ENCODE results near the gene AGBL1. TPM values are rescaled to one million over a fixed set of nuclear protein-coding genes. Genes with fewer than 3 reads are reported as not detected.
"Not testable (repeated sequence)": the region's sequence is repeated elsewhere in the genome, so short reads cannot be mapped to it uniquely, and the experiment has no call there.

Gene AGBL1
- total and polyA plus RNA-seq, 9 donors, result under 0.01 to 0.02 TPM; not detected in 7

DNA sequence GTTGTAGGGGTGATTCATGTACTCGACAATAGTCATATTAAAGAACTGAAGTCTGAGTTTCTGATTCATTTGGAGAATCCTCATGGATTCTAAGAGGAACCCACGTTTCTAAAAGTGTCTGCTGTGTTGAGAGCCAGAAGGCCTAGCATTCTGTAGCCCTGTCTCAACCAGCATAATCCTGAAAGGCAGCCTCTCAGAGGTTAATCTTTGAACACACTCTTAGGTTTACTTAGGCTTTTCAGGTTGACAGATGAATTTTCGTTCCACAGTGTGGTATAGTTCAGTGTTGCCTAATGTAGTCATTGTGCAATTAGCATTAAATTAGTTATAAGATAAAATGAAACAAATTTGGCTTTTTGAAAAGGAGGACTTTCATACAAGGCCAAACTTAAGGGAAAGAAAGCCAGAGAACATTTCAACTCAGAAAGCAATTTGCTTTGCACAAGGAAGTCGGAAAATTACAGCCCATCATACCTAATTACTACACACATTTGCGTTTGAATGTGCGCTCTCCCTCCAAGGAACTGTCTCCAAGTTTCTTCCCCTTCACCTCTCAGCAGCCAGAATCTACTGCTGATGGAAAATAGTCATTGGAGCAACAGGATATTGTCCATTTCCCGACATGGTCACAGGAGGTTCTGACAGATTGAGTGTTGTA, 42.0 kb downstream of the AGBL1 start:
- H3K27me3 ChIP-seq, result no peaks in the 10 kb centered on the region
- TF ChIP-seq, protein P1, sequence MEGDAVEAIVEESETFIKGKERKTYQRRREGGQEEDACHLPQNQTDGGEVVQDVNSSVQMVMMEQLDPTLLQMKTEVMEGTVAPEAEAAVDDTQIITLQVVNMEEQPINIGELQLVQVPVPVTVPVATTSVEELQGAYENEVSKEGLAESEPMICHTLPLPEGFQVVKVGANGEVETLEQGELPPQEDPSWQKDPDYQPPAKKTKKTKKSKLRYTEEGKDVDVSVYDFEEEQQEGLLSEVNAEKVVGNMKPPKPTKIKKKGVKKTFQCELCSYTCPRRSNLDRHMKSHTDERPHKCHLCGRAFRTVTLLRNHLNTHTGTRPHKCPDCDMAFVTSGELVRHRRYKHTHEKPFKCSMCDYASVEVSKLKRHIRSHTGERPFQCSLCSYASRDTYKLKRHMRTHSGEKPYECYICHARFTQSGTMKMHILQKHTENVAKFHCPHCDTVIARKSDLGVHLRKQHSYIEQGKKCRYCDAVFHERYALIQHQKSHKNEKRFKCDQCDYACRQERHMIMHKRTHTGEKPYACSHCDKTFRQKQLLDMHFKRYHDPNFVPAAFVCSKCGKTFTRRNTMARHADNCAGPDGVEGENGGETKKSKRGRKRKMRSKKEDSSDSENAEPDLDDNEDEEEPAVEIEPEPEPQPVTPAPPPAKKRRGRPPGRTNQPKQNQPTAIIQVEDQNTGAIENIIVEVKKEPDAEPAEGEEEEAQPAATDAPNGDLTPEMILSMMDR (IDR thresholded peaks at IDR 0.05), result no peak
- WGBS, 3 donors, result 50 to 57% (median 55%) methylated on average over 7 of the region's 7 CpGs

DNA sequence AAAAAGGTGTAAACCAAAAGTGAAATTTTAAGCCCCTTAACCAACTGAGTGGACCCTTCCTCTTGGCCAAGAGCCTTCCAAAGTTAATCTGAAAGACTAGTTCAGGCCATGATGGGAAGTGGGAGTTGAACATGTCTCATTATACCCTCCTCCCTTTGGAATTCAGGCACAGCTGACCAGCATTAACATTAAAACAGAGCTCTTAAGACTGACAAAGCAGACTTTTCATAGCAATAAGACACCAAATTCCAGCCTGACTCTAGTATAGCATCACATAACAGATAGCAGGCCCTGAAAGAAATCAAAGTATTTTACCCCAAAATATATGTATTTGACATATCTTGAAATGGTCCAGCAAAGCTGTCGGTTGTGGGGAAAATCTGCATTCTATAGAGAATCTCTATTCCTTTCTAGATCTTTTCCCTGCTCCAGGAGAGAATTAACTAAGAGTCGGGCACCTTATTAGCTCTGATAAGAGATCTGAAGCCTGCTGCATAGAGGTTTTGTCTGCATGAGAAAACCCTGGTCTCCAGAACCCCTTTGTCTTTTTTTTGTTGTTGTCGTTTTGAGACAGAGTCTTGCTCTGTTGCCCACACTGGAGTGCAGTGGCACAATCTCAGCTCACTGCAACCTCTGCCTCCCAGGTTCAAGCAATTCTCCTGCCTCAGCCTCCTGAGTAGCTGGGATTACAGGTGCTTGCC, 43.2 kb downstream of the AGBL1 start:
- H3K27me3 ChIP-seq; intact Hi-C loops (cut with DNase I); H3K4me3 ChIP-seq; H3K9me3 ChIP-seq; H3K4me1 ChIP-seq (ENCODE audit: insufficient read depth); DNase-seq; H3K36me3 ChIP-seq; H3K27ac ChIP-seq: not testable (repeated sequence)
- 62 to 69% (median 65%) methylated on average over 3 of the region's 3 CpGs for WGBS, 3 donors

More for the DNA sequence above, 42.0 kb downstream of the AGBL1 start:
- no peaks in the 10 kb centered on the region for H3K4me1 ChIP-seq (ENCODE audit: insufficient read depth)
- no peak overlapping the region for H3K27ac ChIP-seq
- H3K4me3 ChIP-seq, result no peak overlapping the region
- intact Hi-C loops (cut with DNase I), result no loop called here
- H3K9me3 ChIP-seq, result no peaks in the 10 kb centered on the region
- DNase-seq, result no peak
- H3K36me3 ChIP-seq, result no peaks in the 10 kb centered on the region

DNA sequence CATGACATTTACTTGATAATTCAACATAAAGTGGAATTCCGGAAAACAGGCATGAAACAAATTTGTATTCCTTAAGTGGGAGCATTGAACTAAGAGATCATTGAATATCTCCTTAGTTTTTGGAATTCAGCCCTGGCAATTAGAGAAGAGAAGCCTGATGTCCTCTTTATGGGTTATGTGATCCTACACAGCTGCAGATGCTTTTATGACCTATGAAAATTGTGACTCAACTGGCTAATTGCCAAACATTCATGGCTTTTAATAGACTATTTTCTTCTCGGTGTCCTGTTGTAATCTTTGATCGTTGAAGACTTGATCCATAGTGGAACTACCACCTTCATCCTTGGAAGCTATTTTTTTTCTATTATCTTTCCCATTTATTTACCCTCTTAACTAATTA, 46.1 kb downstream of the AGBL1 start:
- intact Hi-C loops (cut with DNase I), result no loop called here
- H3K4me1 ChIP-seq (ENCODE audit: insufficient read depth), result no peaks in the 10 kb centered on the region
- DNase-seq, result no peak
- TF ChIP-seq POLR2A (IDR thresholded peaks at IDR 0.05) (no peak), EP300 (IDR thresholded peaks at IDR 0.05) (no peak)
- TF ChIP-seq, protein P1 (IDR thresholded peaks at IDR 0.05), result no peak
- H3K27me3 ChIP-seq, result no peaks in the 10 kb centered on the region
- no peaks in the 10 kb centered on the region for H3K9me3 ChIP-seq
- 52 to 80% (median 54%) methylated on average over 3 of the region's 3 CpGs for WGBS, 3 donors
- H3K36me3 ChIP-seq, result no peaks in the 10 kb centered on the region
- H3K27ac ChIP-seq, result no peak overlapping the region
- H3K4me3 ChIP-seq, result no peak overlapping the region

DNA sequence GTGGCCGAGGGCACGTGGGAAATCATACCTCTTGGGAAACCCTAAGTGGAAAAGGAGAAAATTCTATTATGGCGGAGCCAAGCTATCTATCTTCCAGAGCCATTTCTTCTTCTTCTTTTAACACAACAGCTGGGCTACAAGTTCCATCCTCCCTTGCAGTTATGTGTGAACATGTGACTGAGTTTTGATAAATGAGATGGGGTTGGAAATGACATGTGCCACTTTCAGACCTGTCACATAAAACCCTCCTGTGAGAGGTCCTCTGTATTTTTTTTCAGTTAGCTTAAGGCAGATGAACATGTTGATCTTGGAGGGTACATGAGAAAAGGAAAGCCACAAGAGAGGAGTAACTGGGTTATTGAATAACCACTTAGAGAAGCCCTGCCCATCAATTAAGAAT, 47.9 kb downstream of the AGBL1 start:
- H3K27ac ChIP-seq, result no peak overlapping the region
- H3K9me3 ChIP-seq, result no peaks in the 10 kb centered on the region
- no peak overlapping the region for H3K4me3 ChIP-seq
- no peaks in the 10 kb centered on the region for H3K36me3 ChIP-seq
- intact Hi-C loops (cut with DNase I), result no loop called here
- DNase-seq, result no peak
- 79 to 90% (median 86%) methylated on average over 3 of the region's 3 CpGs for WGBS, 3 donors
- no peaks in the 10 kb centered on the region for H3K4me1 ChIP-seq (ENCODE audit: insufficient read depth)
- H3K27me3 ChIP-seq, result no peaks in the 10 kb centered on the region
- TF ChIP-seq EP300 (IDR thresholded peaks at IDR 0.05), result no peak
- TF ChIP-seq, protein P1 (IDR thresholded peaks at IDR 0.05), result no peak
- TF ChIP-seq POLR2A (IDR thresholded peaks at IDR 0.05), result no peak

DNA sequence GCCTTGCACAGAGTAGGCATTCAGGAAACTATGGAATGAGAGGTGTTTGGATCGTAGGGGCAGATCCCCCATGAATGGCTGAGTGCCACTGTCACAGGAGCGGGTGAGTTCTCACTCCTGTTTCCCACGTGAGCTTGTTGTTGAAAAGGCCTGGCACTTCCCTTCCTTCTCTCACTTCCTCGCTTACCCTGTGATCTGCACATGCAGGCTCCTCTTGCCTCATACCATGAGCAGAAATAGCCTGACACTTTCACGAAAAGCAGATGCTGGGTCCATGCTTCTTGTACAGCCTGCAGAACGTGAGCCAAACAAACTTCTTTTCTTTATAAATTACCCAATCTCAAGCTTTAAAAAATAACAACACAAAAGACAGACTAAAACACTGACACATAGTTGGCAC, 55.4 kb downstream of the AGBL1 start:
- no peaks in the 10 kb centered on the region for H3K4me1 ChIP-seq (ENCODE audit: insufficient read depth)
- no peak for DNase-seq
- H3K4me3 ChIP-seq, result no peak overlapping the region
- intact Hi-C loops (cut with DNase I), result no loop called here
- H3K27me3 ChIP-seq, result no peaks in the 10 kb centered on the region
- H3K27ac ChIP-seq, result no peak overlapping the region
- WGBS, 3 donors, result 49 to 66% (median 54%) methylated on average over 6 of the region's 6 CpGs
- TF ChIP-seq, protein P1 (IDR thresholded peaks at IDR 0.05), result no peak
- no peak for TF ChIP-seq POLR2A (IDR thresholded peaks at IDR 0.05)
- no peak for TF ChIP-seq EP300 (IDR thresholded peaks at IDR 0.05)
- no peaks in the 10 kb centered on the region for H3K9me3 ChIP-seq
- H3K36me3 ChIP-seq, result no peaks in the 10 kb centered on the region
